HCT116 (cell line): ENCODE results near the gene OR8G1. TPM values are rescaled to one million over a fixed set of nuclear protein-coding genes. Genes with fewer than 3 reads are reported as not detected.

Experiments used
- total RNA-seq: library from RNA; stranded (reverse); gene quantifications from one replicate; pipeline ENCODE4 v1.2.1, GENCODE V29; 2021; ENCODE audit not compliant: unreplicated experiment

The OR8G1 gene
- total RNA-seq, 1 experiment from 2014 or later, result not detected

Other genes with a start within 250 kb of the OR8G1 start
- not detected for gene OR10G6, start 245.9 kb upstream of the OR8G1 start, total RNA-seq
- not detected for gene OR10G4, start 228.1 kb upstream of the OR8G1 start, total RNA-seq
- not detected for gene OR10G9, start 218.1 kb upstream of the OR8G1 start, total RNA-seq
- not detected for gene OR10G8, start 214.3 kb upstream of the OR8G1 start, total RNA-seq
- not detected for gene OR10G7, start 199.8 kb upstream of the OR8G1 start, total RNA-seq
- 5.0 TPM for gene VWA5A, start 125.6 kb upstream of the OR8G1 start, total RNA-seq
- not detected for gene OR10D3, start 57.8 kb upstream of the OR8G1 start, total RNA-seq
- not detected for gene OR8G5, start 15.3 kb downstream of the OR8G1 start, total RNA-seq
- gene OR8D1, start 72.9 kb downstream of the OR8G1 start, total RNA-seq, result not detected
- gene OR8D2, start 79.1 kb downstream of the OR8G1 start, total RNA-seq, result not detected
- not detected for gene OR8B2, start 143.4 kb downstream of the OR8G1 start, total RNA-seq
- gene OR8B3, start 157.9 kb downstream of the OR8G1 start, total RNA-seq, result not detected
- gene OR8B4, start 183.8 kb downstream of the OR8G1 start, total RNA-seq, result not detected
- not detected for gene OR8B8, start 204.6 kb downstream of the OR8G1 start, total RNA-seq